Activated CD4-positive, CD25-positive, alpha-beta regulatory T cell (primary cell): ENCODE results near the gene ANKMY2.
"Not testable (repeated sequence)": the region's sequence is repeated elsewhere in the genome, so short reads cannot be mapped to it uniquely, and the experiment has no call there.

Experiments used
- DNase-seq, 4 experiments: peaks; one replicate each; lab custom pipeline; 2025; lab: John Stamatoyannopoulos, UW

The ANKMY2 gene

DNA sequence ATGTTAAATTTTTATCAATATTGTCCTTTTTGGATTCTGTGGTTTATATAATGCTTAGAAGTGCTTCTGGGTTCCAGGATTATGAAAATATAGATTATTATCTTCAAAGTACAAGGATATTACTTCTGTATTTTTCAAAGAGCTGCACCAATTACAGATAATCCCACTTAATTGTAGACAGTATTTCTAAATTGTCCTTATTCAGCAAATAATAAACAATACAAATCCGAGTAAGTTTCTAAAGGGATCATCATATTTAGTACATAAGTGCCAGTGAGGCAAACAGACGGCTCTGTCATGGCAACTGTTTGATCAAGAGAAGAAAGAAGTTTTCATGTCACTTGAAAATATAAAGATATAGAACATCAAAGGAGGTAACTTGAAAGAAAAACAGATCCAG lies 19.2 kb downstream of the ANKMY2 start:
- DNase-seq: no peak

DNA sequence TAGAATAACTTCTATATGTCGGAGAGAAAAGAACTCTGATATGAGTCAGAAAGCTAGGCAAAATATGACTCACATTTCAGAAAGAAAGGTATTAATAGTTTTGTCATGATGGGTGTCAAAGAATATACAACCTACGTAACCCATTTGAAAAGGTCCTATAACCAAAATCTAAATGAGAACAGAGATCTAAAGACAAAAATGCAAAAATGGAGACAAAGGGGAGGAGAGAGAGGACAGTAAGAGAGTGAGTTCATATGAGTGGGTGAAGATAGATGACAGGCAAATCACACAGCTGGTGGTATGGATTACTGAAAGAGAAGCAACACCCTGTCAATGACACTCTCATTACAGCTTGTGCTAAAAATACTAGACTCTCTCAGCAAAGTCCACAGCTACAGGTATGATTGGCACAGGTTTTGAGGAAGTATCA lies 25.6 kb downstream of the ANKMY2 start:
- no peak for DNase-seq

DNA sequence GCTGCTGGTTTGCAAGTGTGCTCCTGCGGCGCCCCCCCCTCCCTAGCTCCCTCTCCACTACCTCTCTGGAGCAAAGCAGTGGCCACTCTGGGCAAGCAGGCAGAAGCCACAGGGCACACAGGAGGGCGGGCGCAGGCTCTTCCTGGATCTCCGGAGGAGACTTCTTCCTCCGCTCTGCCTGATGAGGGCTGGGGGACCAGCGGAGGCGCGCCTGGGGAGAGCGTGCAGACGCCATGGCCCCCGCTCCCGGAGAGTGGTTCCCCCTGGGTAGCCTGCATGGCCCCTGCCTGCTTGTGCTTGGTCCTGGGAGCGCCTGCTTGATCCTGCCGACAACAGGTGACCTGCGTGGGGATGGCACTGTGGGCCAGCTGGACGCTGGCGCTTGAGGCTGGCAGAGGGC lies 29.0 kb downstream of the ANKMY2 start:
- no peak for DNase-seq

DNA sequence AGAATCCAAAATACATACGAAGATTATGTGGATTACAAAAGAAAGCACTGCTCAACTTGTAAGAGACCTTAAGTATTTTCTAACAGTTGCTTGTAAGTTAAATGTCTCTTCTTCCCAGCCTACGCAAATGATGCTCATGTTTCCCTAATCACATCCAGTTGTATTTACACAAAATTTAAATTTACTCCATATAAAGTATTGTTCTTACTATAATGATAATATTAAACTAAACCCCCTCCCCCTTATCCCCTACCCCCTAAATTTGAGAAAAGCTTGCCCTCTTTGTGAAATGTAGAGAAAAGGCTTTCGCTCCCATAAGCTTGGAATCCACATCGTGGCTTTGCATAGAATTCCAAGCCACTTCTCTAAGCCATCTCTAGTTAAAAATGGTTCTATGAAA lies 29.4 kb downstream of the ANKMY2 start:
- DNase-seq: no peak

DNA sequence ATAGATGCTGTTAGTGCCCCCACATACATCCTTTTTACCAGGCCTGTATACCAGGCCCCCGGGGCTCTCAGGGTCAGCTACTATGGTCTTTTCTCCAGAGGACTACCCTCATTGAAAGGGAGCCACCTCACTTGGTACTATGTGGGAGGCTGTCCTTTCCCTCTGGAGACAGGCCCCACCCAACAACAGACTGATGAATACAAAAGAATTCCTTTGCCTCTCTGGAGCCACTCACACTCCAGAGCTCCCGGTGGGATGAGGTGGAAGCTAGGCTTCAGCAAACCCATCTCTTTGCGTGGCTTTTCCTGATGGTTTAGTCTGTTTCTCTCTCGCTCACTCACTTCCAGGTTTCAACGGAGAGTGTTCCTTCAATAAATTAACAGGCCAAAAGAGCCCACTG lies 30.3 kb downstream of the ANKMY2 start:
- no peak for DNase-seq

DNA sequence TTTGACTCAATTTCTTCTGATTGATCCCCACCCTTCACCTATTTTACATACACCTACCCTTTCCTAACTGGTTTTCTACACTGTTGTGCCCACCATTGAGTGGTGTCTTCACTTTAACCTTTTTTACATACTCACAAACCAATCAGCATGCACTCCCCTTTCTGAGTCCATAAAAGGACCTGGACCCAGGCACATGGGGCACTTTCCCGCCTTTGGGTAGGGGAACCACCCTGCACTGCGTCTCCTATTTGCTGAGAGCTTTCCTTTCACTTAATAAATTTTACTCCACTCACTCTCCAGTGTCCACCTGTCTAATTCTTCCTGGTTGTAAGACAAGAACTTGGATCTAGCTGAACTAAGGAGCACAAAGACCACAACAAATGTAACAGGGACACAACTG lies 33.8 kb downstream of the ANKMY2 start:
- DNase-seq: no peak

DNA sequence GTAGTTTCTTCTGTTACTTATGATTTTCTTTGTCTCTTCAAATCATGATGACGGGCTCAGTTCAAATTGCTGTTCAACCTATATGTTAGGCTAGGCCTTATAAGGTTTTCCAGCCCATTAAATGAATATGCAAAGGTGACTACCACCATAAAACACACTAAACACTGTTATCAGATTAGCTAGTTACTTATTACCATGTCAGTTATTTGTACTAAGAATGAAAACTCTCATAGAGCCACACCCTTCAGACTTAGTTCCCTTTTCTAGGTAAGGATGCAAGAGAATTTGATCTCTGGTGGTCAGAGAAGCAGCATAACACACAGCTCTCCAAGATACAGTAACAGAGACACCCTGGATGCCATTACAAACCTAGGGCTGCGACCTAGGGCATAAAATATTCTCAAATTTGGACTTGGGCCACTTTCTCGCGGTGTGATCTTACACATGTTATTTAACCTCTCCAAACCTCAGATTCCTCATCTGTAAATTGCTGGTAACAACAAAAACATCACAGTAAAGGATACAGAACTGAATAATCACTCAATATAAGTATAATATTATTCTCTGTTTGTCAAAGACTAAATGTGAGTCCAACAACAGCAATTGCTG lies 35.6 kb downstream of the ANKMY2 start:
- no peak for DNase-seq

DNA sequence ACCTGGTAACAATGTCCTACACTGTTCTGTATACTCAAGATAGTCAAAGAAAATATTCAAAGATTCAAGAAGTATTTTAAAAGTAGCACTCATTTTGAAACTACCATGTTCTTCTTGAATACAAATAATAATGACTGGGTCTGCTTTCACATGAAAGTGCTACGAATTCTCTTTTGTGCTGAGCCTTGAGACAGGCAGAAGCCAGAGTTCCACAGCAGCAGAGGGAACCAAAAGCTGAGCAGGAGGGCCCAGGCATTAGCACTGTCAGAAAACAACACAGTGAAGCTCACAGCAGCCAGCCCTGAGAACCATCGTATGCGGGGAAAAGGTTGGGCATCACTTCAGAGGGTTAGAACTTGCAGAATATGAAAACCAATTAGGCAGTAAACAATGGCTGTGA lies 38.9 kb downstream of the ANKMY2 start:
- no peak for DNase-seq

DNA sequence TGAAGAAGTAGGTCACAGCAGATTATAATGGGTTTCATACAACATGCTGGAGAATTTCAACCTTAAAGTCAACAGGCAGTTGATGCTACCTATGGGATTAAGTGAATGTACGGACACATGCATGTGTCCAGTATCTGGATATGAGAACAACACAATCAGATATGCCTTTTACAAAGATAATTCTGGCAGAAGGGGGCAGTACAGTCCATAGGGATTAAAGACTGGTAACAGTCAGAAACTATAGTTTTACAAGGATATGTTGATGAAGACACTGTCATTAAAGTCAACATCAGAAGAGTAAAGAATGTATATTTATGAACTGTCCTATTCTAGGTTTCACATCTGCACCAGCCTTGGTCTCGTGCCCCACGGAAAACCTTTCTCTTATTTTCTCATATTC lies 41.5 kb downstream of the ANKMY2 start:
- no peak for DNase-seq

DNA sequence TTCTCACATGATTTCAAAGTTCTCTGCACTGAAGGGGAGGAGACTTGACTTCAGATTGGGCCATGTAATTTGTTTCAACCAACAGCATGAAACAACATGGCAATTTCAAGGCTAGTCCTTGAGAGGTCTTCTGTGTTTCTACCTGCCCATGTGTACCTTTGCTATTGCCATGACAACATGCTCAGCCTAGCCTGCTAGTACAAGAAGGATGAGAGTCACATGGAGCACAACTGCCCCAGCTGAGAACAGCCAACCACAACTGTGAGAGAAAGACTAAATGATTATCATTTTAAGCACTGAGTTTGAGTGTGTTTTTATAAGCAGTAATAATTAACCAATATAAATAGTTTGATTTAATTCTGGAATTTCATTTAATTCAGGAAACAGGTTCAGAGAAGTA lies 41.9 kb downstream of the ANKMY2 start:
- no peak for DNase-seq

DNA sequence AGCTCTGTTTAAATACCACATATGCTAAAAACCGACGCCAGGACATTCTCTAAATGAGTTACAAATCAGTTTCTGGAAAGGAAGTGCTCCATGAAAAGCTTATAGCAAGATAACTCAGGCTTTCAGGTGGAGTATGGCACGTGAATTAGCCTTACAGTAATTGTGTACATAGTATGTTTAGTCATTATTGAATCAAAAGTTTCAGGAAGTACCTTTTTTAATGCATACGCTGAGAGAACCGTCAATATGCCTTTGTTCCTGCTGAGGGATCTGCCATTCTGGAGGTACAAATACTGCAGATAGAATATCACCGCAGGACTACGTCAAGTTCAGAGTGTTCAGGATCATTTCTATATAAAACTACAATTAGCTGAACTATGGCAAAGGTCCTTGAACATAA lies 45.7 kb downstream of the ANKMY2 start:
- DNase-seq: no peak

DNA sequence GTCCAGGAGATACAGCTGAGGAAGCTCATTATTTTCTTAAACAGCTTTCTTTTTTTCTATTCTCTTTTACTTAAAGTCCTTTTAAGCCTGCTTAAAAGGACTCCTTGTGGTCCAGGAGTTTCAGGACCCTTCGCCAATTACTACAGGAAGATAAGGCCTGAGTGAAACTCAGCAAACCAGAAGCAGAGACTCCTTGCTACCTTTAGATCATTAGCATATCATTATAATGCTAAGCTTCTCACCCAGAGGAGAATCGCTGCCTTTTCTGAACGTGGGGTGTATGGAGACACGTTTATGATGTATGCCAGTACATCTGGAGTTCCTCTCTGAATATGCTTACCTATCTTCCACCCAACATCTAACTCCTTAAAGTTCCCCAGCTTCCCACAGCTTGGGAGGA lies 47.5 kb downstream of the ANKMY2 start:
- DNase-seq: no peak

DNA sequence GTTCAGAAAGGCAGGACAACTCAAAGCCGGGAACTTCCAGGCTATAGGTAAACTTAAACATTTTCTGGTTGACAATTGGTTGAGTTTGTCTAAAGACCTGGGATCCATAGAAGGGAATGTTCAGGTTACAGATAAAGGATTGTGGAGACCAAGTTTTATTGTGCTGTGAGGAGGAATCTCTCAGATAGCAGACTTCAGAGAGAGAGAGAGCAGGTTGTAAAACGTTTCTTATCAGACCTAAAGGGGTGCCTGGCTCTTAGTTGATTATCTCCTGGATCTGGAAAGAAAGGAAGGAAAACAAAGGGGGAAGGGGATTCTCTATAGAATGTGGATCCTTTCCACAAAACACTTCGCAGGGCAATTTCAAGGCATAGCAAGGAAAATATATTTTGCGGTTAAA lies 50.0 kb downstream of the ANKMY2 start:
- not testable (repeated sequence) for DNase-seq

DNA sequence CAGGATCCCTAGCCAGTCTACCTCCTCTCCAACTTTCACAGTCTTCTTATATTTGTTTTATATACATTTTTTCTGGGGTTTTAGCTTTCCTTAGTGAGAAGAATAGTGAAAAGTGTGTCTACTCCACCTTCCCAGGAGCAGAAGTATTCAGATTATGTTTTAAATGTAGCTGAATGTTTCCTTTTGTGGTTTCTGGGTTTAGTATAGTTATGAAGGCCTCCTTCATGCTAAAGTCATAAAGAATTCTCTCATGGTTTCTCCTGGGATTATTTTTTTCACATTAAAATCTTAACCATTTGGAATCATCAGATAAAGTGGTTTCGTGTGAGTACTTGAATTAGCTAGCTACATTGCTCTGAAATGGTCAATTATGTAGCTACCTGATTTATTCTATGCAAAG lies 50.9 kb downstream of the ANKMY2 start:
- DNase-seq: no peak

DNA sequence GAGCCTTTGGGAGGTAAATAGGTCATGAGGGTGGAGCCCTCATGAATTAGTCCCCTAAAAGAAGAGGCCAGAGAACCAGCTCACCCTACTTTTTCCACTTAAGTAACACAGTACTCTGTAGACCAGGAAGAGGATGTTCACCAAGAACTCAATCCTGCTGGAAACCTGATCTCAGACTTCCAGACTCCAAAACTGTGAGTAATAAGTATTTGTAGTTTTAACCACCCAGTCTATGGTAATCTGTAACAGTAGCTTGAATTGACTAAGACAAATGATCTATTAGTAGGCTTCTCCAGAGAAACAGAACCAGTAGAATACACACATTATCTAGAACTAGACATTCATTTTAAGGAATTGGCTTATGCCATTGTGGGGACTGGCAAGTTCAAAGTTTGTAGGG lies 51.5 kb downstream of the ANKMY2 start:
- no peak for DNase-seq

DNA sequence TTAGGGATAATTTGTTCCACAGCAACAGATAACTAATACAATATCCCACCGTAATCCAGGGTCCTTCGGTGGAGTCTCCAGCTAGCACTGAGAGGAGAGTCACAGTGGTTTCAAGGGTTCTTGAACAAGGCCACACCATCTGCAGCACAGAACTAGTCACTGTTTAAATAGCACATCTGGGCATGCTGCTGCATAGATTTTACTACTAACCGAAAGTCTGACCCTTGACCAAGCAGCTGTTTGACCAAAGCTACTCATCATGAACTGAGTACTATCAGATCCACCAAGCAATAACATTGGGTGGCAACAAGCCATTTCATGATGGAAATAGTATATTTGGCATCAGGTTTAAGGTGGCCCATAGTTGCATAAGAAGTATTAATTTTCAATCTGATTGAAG lies 53.2 kb downstream of the ANKMY2 start:
- DNase-seq: no peak

DNA sequence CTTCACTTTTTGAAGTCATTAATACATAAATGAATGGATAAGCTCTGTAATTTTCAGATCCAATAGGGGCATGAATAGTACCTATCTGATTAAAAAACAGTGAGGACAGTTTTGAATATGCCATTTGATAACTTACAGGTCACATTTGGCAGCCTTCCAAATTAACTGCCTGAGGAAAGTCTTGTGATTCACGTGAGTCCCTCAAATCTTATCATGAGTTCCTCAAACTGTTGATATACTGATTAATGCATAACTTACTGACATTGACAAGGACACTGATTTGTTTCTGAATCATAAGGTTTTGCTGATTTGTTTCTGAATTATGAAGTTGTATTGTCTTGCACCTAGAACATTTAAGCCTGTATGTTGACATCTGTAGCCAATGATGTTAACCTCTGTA lies 55.1 kb downstream of the ANKMY2 start:
- no peak for DNase-seq

DNA sequence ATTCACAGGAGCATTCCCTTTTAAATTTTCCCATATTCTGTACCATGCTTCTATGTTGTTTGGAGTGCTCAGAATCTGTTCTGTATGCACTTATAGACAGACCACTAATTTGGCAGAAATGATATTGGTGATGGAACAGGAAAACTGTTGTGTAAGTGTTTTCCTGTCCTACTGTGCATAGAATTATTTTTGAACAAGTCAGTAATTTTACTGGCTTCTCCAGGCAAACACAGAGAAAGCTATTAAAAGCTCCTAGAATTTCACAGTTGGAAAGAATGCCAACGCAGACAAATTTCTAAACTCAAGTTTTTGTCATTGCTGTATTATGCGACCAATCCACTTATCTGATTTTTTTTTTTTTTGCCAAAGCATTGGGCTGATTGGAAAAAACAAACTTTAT lies 55.7 kb downstream of the ANKMY2 start:
- no peak for DNase-seq

DNA sequence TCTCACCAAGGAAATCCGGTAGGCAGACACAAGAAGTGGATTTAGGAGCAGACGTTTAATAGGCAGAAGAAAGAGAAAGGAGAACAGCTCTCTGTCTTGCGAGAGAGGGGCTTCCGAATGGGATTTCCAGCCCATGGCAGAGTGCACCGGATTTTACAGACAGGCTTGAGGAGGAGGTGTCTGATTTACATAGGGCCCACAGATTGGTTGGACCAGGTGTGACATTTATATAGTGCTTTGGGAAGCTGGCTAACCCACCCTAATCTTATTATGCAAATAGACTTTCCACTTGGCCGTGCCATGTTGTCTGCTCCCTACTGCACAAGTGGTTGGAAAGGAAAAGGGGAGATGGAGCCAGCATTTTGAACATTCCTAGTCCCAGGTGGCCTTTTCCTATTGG lies 57.8 kb downstream of the ANKMY2 start:
- DNase-seq: no peak

DNA sequence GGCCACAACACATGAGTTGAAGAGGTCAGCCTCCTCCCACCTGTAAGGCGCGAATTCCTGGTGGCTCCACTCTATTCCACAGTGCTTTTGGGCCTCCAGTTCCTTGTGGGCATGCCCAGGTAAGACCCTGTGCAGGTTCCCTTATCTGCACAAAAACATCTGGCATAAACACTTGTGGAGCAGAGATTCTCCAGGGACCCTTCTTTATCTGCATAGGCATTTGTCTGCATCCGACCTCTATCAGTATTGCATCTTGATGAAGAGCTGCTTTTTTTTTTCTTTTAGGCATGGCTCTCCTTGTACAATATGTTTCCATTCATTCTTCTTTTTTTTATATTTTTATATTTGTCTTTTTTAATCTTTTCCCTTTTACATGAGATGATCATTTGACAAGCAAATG lies 58.4 kb downstream of the ANKMY2 start:
- no peak for DNase-seq

DNA sequence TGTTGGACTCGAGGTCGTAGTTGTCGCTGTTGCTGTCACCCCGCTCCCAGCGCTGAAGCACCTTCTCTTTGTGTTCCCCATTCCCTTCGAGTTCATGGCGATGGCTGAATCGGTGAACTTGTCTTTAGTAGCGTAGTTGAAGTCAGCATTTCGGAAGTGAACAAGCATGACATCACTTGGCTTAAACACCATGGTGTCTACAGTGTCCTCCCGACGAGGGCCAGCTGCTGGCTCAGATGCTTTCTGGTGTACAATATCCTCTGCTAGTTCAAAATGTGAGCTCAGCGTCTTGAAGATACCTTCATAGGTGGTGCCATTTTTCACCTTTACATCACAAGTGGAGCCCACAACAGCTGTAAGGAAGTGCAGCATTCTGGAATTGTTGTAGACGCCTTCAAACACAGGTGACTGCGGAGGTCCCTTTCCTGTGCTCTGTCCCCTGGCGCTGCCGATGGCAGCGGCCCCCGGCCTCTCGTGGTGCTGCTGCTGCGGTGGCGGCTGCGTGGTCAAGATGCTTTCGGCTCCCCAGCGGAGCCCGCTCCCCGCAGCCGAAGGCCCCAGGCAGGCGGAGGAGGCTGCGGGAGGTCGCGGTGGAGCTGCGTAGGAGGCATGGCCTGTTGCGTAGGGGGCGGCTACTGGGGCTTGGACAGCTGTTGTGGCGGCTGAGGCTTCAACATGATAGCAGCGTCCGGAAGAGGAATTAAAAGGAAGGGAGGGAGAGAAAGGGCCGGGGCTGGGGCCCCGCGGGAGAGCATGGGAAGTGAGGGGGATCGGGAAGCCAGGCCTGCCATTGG lies 59.3 kb downstream of the ANKMY2 start:
- DNase-seq: no peak

DNA sequence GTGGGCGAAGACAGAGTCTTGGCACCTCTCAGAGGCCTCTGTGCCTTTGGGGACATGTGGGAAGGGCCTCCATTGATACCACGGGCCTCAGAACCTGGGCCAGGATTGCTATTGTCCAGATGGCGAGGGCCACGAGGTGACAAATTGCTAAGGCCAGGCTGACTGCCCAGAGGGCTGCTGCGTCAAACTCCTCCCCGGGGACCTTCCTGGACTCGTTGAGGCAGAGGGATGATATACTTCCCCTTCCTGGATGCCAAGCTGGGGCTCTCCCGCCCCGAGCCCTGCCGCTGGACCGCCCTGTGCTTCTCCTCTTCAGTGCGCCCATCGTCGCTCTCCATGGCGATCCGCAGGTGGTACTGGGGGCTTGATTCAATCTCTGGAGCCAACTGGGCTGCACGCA lies 60.0 kb downstream of the ANKMY2 start:
- DNase-seq: no peak

DNA sequence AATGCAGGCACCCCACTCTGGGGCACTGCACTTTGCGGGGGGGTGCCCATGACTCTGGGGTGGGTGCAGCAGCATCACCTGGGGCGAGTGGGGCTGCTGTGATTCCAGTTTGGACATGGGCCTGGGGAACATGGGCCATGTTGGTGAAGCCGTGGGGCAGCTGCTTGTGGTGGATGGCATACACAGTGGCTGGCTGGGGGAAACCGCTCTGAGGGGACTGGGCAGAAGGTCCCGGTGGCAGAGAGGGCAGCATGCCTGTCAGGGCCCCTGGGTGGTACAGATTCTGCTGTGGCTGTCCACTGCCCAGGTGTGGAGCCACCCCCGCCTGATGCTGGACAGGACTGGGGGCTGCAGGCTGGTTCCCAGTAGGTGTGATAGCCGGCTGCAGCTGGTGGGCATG lies 61.7 kb downstream of the ANKMY2 start:
- no peak for DNase-seq

DNA sequence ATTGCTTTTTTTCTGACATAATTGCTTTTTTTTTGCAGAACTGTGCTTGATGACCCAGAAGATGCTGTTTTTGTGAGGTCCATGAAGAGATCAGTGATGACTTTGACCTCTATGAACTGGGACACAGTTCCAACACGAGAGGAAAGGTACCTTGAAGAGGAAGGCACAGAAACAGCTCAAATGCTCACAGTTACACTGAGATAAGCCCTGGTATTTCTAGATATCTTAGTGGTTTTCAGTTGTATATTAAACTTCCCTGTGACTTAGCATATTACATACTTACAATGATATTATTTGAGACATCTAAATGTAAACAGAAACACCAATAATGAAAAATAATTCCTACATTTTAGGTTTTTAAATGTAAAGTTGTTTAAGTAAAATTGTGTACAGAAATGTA lies 64.3 kb downstream of the ANKMY2 start:
- no peak for DNase-seq
